ENCODE measurements around the gene LILRB2. TPM values are rescaled to one million over a fixed set of nuclear protein-coding genes. Genes with fewer than 3 reads are reported as not detected.

The LILRB2 gene
- total RNA-seq, 2 donors from 2014 or later, result not detected

DNA sequence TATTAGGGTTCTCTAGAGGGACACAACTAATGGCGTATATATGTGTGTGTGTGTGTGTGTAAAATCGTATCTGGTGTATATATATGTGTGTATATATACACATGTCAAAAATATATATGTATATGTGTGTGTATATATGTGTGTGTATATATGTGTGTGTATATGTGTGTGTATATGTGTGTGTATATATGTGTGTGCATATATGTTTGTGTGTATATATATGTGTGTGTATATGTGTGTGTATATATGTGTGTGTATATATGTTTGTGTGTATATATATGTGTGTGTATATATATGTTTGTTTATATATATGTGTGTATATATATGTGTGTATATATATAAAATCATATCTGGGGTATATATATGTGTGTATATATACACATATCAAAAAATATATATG, 18.4 kb downstream of the LILRB2 start:
- Mint-ChIP-seq H3K9me3 (no peaks in the 10 kb centered on the region), H3K4me3 (no peak overlapping the region), H3K4me1 (no peaks in the 10 kb centered on the region), H3K27me3 (ENCODE audit: insufficient read depth) (peaks cover 17% of the 10 kb centered on the region), H3K36me3 (ENCODE audit: low read depth) (no peaks in the 10 kb centered on the region), H3K27ac (no peak overlapping the region)
- no peak overlapping the region for H3K9ac ChIP-seq (ENCODE audit: extremely low read depth, low read length, poor library complexity, severe bottlenecking)
- H3K36me3 ChIP-seq (ENCODE audit: control insufficient read depth, insufficient read depth, low read length), result no peaks in the 10 kb centered on the region
- WGBS, 2 experiments (ENCODE audit: insufficient coverage in 1 of 2, insufficient read length in 1 of 2), result 90% methylated on average over 2 of the region's 2 CpGs; no CpG with 5 or more reads in 1 of the 2 experiments
- H3K27me3 ChIP-seq (ENCODE audit: control insufficient read depth, insufficient read depth, low read length, poor library complexity, severe bottlenecking), result peaks cover under 1% of the 10 kb centered on the region
- no peak overlapping the region for H3K4me3 ChIP-seq (ENCODE audit: low read length)
- H3K9me3 ChIP-seq (ENCODE audit: control insufficient read depth, low read length), result no peaks in the 10 kb centered on the region
- H3K27ac ChIP-seq (ENCODE audit: low read depth, low read length), result no peak overlapping the region
- no peak for DNase-seq
- no peaks in the 10 kb centered on the region for H3K4me1 ChIP-seq (ENCODE audit: control insufficient read depth, insufficient read depth, low read length)
- TF ChIP-seq, protein P1, sequence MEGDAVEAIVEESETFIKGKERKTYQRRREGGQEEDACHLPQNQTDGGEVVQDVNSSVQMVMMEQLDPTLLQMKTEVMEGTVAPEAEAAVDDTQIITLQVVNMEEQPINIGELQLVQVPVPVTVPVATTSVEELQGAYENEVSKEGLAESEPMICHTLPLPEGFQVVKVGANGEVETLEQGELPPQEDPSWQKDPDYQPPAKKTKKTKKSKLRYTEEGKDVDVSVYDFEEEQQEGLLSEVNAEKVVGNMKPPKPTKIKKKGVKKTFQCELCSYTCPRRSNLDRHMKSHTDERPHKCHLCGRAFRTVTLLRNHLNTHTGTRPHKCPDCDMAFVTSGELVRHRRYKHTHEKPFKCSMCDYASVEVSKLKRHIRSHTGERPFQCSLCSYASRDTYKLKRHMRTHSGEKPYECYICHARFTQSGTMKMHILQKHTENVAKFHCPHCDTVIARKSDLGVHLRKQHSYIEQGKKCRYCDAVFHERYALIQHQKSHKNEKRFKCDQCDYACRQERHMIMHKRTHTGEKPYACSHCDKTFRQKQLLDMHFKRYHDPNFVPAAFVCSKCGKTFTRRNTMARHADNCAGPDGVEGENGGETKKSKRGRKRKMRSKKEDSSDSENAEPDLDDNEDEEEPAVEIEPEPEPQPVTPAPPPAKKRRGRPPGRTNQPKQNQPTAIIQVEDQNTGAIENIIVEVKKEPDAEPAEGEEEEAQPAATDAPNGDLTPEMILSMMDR (conservative IDR thresholded peaks at IDR 0.05), result no peak

DNA sequence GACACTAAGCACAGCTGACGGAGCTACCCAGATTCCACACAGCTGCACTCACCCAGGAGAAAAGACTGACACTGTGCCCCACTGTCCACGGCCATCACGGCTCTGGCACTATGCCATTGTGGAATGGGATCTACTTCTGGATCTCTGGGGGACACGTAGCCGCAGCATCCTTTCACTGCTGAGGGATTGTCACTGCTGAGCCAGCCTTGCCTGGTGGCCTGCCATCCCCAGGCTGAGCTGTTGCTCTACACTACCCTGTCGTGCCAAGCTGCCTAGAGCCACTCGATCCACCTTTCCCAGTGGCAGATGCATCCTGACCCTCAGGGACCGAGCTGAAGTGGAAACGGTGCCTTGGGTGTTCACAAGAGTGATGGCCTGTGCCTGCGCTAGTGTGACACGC, 18.8 kb downstream of the LILRB2 start:
- WGBS, 2 experiments (ENCODE audit: insufficient coverage in 1 of 2, insufficient read length in 1 of 2), result 88 to 93% methylated on average over 8 to 11 of the region's 11 CpGs
- Mint-ChIP-seq H3K4me3 (no peak overlapping the region), H3K27me3 (ENCODE audit: insufficient read depth) (peaks cover 16% of the 10 kb centered on the region), H3K9me3 (no peaks in the 10 kb centered on the region), H3K36me3 (ENCODE audit: low read depth) (no peaks in the 10 kb centered on the region), H3K4me1 (no peaks in the 10 kb centered on the region), H3K27ac (no peak overlapping the region)
- Histone ChIP-seq H3K9ac (ENCODE audit: extremely low read depth, low read length, poor library complexity, severe bottlenecking) (no peak overlapping the region), H3K27ac (ENCODE audit: low read depth, low read length) (no peak overlapping the region), H3K9me3 (ENCODE audit: control insufficient read depth, low read length) (no peaks in the 10 kb centered on the region), H3K4me3 (ENCODE audit: low read length) (no peak overlapping the region), H3K27me3 (ENCODE audit: control insufficient read depth, insufficient read depth, low read length, poor library complexity, severe bottlenecking) (no peaks in the 10 kb centered on the region), H3K36me3 (ENCODE audit: control insufficient read depth, insufficient read depth, low read length) (no peaks in the 10 kb centered on the region), H3K4me1 (ENCODE audit: control insufficient read depth, insufficient read depth, low read length) (no peaks in the 10 kb centered on the region)
- TF ChIP-seq, protein P1 (conservative IDR thresholded peaks at IDR 0.05), result no peak
- DNase-seq, result peak; percentile 32

DNA sequence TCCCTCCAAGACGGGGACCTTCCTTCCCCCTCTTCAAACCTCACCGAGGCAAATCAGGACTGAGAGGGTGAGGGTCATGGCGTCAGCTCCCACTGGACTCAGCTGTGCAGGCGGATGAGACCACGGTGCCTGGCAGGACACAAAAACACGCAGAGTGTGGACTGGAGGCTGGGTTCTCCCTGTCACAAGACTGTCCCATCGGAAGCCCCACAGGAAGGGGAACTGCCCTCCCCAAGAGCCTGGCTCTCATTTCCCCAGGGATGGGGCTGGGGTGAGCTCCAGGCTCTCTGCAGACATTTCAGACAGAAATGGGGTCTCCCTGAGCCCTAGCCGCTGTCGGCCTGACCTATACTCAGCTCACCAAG, 23.8 kb downstream of the LILRB2 start, which contains the start of gene LILRB5:
TSS of gene LILRB5 (minus strand) at position 158 of the 365 bp plus-strand sequence. CDS start at position 78, 80 bp downstream.
- no peak within 1 kb of the TSS for H3K27ac Mint-ChIP-seq
- H3K27me3 Mint-ChIP-seq (ENCODE audit: insufficient read depth), result peaks cover 5% of the 10 kb centered on the region
- no peak within 1 kb of the TSS for H3K4me3 ChIP-seq (ENCODE audit: low read length)
- no peak within 1 kb of the TSS for H3K27ac ChIP-seq (ENCODE audit: low read depth, low read length)
- no peaks in the 10 kb centered on the region for H3K9me3 Mint-ChIP-seq
- no peak within 1 kb of the TSS for H3K9ac ChIP-seq (ENCODE audit: extremely low read depth, low read length, poor library complexity, severe bottlenecking)
- DNase-seq, result peak; percentile 33
- 85 to 87% methylated on average over 5 to 9 of the region's 9 CpGs for WGBS, 2 experiments (ENCODE audit: insufficient coverage in 1 of 2, insufficient read length in 1 of 2)
- no peaks in the 10 kb centered on the region for H3K4me1 ChIP-seq (ENCODE audit: control insufficient read depth, insufficient read depth, low read length)
- no peaks in the 10 kb centered on the region for H3K36me3 ChIP-seq (ENCODE audit: control insufficient read depth, insufficient read depth, low read length)
- no peaks in the 10 kb centered on the region for H3K36me3 Mint-ChIP-seq (ENCODE audit: low read depth)
- no peaks in the 10 kb centered on the region for H3K9me3 ChIP-seq (ENCODE audit: control insufficient read depth, low read length)
- H3K27me3 ChIP-seq (ENCODE audit: control insufficient read depth, insufficient read depth, low read length, poor library complexity, severe bottlenecking), result no peaks in the 10 kb centered on the region
- no peak within 1 kb of the TSS for H3K4me3 Mint-ChIP-seq
- TF ChIP-seq, protein P1 (conservative IDR thresholded peaks at IDR 0.05), result no peak
- no peaks in the 10 kb centered on the region for H3K4me1 Mint-ChIP-seq
